VCaP (cell line): ENCODE data around the gene UBXN10.

Experiments
- H3K27ac ChIP-seq: fragments of 450-650 bp; 2 replicates; pipeline ENCODE4 v1.5.1; 2017
- TF ChIP-seq, protein P1 (sequence below): fragments of 450-650 bp; conservative IDR thresholded peaks from 2 replicates; pipeline ENCODE4 v1.5.1; 2017; ENCODE audit warnings: mild to moderate bottlenecking, moderate library complexity

The UBXN10 gene, protein sequence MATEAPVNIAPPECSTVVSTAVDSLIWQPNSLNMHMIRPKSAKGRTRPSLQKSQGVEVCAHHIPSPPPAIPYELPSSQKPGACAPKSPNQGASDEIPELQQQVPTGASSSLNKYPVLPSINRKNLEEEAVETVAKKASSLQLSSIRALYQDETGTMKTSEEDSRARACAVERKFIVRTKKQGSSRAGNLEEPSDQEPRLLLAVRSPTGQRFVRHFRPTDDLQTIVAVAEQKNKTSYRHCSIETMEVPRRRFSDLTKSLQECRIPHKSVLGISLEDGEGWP

DNA sequence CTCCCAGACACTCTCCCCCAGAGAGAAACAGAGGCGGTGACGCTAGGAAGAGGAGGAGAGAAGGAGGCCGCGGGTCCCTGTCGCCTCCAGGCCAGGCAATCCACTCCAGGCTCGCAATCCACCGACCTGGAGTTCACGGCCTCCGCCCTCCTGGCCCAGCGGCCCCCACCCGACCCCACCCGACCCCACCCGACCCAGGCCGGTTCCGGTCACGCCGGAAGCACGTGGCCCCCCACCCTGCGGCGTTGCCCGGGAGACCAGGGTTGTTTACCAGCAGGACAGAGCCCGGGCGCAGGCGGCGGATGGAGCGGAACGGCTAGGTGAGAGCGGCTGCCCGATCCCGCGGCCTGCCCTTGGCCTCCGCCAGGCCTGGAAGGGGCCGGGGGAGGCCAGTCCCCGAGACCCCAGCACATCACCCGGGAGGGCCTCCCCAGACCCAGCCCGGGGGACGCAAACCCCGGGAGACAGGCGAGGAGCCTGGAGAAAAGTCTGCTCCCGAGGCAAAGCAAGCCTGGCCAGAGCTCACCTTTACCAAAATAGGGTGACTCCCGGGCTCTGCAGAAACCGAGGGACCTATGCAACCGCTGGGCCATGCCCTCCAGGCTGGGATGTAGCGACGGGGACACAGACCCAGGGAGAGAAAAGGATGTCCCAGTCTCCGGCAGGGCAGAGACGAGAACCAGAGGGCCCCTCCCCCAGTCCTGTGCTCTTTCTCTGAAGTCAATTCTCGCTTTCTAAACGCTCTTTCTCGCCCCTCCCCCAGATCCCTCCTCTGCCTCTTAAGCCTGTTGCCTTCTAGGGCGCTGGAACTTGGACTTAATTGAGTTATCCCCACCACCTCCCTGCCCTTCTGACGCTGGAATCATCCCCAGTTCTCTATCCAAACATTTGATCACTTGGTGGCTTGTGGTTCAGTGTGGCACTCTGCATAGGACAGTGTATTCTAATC is at the start of gene UBXN10, which contains the start of gene PLA2G2C:
TSS of gene UBXN10 (plus strand) at position 263 of the 949 bp plus-strand sequence. CDS start 4,466 bp downstream, outside the sequence.
TSS of gene PLA2G2C (minus strand) at position 685 of the 949 bp plus-strand sequence. CDS start 9,155 bp downstream, outside the sequence.
- TF ChIP-seq, protein P1, sequence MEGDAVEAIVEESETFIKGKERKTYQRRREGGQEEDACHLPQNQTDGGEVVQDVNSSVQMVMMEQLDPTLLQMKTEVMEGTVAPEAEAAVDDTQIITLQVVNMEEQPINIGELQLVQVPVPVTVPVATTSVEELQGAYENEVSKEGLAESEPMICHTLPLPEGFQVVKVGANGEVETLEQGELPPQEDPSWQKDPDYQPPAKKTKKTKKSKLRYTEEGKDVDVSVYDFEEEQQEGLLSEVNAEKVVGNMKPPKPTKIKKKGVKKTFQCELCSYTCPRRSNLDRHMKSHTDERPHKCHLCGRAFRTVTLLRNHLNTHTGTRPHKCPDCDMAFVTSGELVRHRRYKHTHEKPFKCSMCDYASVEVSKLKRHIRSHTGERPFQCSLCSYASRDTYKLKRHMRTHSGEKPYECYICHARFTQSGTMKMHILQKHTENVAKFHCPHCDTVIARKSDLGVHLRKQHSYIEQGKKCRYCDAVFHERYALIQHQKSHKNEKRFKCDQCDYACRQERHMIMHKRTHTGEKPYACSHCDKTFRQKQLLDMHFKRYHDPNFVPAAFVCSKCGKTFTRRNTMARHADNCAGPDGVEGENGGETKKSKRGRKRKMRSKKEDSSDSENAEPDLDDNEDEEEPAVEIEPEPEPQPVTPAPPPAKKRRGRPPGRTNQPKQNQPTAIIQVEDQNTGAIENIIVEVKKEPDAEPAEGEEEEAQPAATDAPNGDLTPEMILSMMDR, result no peak
- H3K27ac ChIP-seq, result peak within 1 kb of the TSS; percentile 55

DNA sequence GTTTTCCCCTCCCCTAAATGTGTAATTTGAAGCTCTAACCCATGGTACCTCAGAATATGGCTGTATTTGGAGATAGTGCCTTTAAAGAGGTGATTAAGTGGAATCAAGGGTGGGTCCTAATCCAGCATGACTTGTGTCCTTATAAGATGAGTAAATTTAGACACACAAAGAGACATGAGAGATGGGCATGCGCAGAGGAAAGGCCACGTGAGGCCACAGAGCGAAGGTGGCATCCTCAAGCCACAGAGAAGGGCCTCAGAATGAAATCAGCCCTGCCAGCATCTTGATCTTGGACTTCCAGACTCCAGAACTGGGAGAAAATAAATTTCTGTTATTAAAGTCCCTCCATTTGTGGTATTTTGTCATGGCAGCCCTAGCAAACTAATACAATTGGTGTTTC is 49.6 kb upstream of the UBXN10 start:
- TF ChIP-seq, protein P1, result no peak

DNA sequence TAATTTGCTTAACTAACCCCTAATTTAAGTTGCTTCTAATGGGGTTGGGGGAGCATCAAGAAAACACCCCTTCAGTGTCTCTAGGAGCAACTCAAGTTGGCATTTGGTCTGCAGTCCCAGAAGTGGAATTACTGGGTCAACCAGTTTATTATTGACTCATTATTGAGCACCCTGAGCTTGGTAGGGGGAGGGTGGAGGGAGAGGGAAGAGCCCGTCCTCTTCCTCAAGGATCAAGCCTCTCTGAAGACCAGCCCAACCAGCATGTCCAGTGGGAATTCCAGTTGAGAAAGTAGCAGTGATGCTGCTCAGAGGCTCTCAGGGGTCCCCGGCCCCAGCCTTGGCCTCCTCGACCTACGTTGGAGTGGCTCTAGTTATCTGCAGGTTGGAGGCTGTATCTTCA is 48.8 kb upstream of the UBXN10 start:
- peak overlapping the region; percentile 56 for H3K27ac ChIP-seq
- TF ChIP-seq, protein P1, result no peak

More for the DNA sequence above, 49.6 kb upstream of the UBXN10 start:
- H3K27ac ChIP-seq, result peak overlapping the region; percentile 56

DNA sequence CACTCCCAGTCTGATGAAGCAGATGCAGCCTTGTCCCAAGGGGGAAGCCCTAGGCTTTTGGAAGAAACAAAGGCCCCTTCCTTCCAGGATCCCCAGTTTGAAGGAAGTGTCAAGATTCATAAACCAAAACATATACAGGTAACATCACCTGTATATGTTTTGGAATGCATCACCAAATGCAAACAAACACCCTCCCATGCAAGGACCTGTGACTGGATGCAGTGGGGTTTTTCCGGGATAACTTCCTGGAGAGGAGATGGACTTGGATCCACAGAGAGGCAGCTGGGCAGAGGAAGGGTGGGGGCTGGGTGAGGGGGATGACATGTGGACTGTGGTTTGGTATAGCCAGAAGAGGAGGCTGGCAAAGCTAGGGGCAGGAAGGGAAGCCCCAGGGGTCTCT is 48.3 kb upstream of the UBXN10 start:
- peak overlapping the region; percentile 56 for H3K27ac ChIP-seq
- TF ChIP-seq, protein P1, result no peak

DNA sequence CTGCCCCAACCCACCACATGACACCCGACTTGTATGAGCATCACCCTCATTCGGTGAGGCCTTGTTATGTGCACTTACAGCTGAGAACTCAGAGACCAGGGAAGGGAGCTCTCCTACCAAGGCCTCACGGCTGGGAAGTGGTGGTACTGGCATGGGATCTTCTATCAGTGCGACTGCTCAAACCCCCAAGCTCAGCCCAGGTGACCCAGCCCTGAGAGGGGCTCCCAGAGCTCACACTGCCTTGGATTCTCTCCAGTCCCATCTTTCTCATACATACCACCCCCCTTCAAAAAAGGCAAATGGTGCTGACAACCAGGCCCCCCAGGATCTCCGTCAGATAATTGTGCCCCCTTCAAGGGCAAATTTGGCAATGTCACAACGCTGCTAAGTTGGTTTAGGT is 47.5 kb upstream of the UBXN10 start:
- H3K27ac ChIP-seq, result peak overlapping the region; percentile 74; the same call in 1 of the 2 replicates
- TF ChIP-seq, protein P1, result no peak

DNA sequence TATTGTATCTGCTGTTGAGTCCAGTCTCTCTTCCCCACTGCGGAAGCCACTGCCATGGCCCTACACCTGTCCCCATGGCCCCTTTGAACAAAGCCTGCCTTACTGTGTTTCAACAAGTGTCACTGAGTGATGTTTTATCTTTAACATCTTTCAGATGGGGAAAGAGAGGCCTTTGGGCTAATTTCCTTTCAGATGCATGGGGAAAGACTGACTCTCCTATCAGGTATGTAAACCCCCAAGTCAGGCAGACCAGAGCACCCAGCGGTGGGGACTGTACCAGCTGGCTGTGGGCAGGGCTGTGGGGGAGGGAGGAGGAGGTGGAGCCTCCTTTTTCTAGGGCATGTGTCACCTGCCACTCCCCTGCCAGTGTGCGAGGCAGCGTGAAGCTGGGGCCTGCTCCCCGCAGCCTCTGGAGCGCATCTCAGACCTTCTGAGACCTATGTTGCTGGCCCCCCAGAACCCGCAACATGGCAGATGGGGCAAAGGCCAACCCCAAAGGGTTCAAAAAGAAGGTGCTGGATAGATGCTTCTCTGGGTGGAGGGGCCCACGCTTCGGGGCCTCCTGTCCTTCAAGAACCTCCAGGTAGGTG is 46.8 kb upstream of the UBXN10 start, which contains the start of gene PLA2G2F:
TSS of gene PLA2G2F (plus strand) at position 363 of the 590 bp plus-strand sequence. CDS start at position 468, 105 bp downstream.
- peak within 1 kb of the TSS; percentile 74 for H3K27ac ChIP-seq
- TF ChIP-seq, protein P1, result no peak
